Activated B cell treated with CpG ODN at 0.5 μM for 24 hours (primary cell): ENCODE results near the gene ADARB2. TPM values are rescaled to one million over a fixed set of nuclear protein-coding genes. Genes with fewer than 3 reads are reported as not detected.

Source experiments
- ATAC-seq: fragments of 200-7000 bp; cut with Tn5 transposase; one replicate; pipeline ENCODE4 v1.10.0; 2021; ENCODE audit warnings: low read depth, mild to moderate bottlenecking, moderate library complexity
- CTCF ChIA-PET: fragments of 350-600 bp; sonication (Branson Sonifier 250); formaldehyde crosslinking; loops from one replicate; lab custom pipeline; 2021; ENCODE audit warnings: antibody characterized with exemption; lab: Charles Lee
- POLR2A ChIA-PET: fragments of 350-600 bp; sonication (Branson Sonifier 250); formaldehyde crosslinking; loops from one replicate; lab custom pipeline; 2021; ENCODE audit warnings: antibody characterized with exemption; lab: Charles Lee
- DNase-seq: peaks from one replicate; pipeline ENCODE4 v3.0.0; 2022
- H3K27ac Mint-ChIP-seq: one replicate; pipeline ENCODE4 v1.8.0; 2020; ENCODE audit warnings: mixed read lengths
- H3K27me3 Mint-ChIP-seq: one replicate; pipeline ENCODE4 v1.8.0; 2021; ENCODE audit warnings: mixed read lengths
- H3K36me3 Mint-ChIP-seq: one replicate; pipeline ENCODE4 v1.8.0; 2021; ENCODE audit warnings: low read depth, mixed read lengths
- H3K4me1 Mint-ChIP-seq: one replicate; pipeline ENCODE4 v1.8.0; 2021; ENCODE audit warnings: mixed read lengths
- H3K4me3 Mint-ChIP-seq: one replicate; pipeline ENCODE4 v1.8.0; 2020; ENCODE audit warnings: mild to moderate bottlenecking, mixed read lengths
- H3K9me3 Mint-ChIP-seq: one replicate; pipeline ENCODE4 v1.8.0; 2020; ENCODE audit warnings: mixed read lengths
- CTCF ChIP-seq: fragments of 200-600 bp; IDR thresholded peaks from one replicate; pipeline ENCODE4 v1.8.0; 2022; ENCODE audit warnings: antibody characterized with exemption, mild to moderate bottlenecking
- intact Hi-C: fragments of 100-400 bp; cut with micrococcal nuclease; formaldehyde crosslinking; loops from one replicate; pipeline ENCODE4 v1.15.1; 2024
- total RNA-seq: library from RNA; stranded (reverse); gene quantifications from 2 replicates; pipeline ENCODE4 v1.2.3, GENCODE V29; 2022

The ADARB2 gene
- total RNA-seq, 1 donor from 2014 or later = 0.11 TPM

- H3K27me3 Mint-ChIP-seq = no peaks in the 10 kb centered on the region
- ChIA-PET POLR2A (no interaction called here), CTCF (no interaction called here)
- intact Hi-C loops = no loop called here
- H3K27ac Mint-ChIP-seq = no peak overlapping the region
- H3K4me3 Mint-ChIP-seq = no peak overlapping the region
- DNase-seq (no peak), ATAC-seq (no peak)
- H3K4me1 Mint-ChIP-seq = peaks cover 47% of the 10 kb centered on the region
- no peaks in the 10 kb centered on the region for H3K9me3 Mint-ChIP-seq
- TF ChIP-seq CTCF = no peak
- no peaks in the 10 kb centered on the region for H3K36me3 Mint-ChIP-seq
Measured at GRCh38 chr10:1581189-1581588, 156.1 kb downstream of the ADARB2 start.

GRCh38 chr10:1579671-1580070 is 157.7 kb downstream of the ADARB2 start:
- TF ChIP-seq CTCF = no peak
- Mint-ChIP-seq H3K4me1 (peaks cover 61% of the 10 kb centered on the region), H3K27me3 (peaks cover 3% of the 10 kb centered on the region), H3K4me3 (no peak overlapping the region), H3K27ac (no peak overlapping the region), H3K36me3 (no peaks in the 10 kb centered on the region), H3K9me3 (no peaks in the 10 kb centered on the region)
- DNase-seq = no peak
- no peak for ATAC-seq
- ChIA-PET CTCF (no interaction called here), POLR2A (no interaction called here)
- intact Hi-C loops = no loop called here

GRCh38 chr10:1579141-1579491 is 158.2 kb downstream of the ADARB2 start:
- peaks cover 64% of the 10 kb centered on the region for H3K4me1 Mint-ChIP-seq
- TF ChIP-seq CTCF = no peak
- H3K27ac Mint-ChIP-seq = no peak overlapping the region
- ATAC-seq (no peak), DNase-seq (no peak)
- peaks cover 4% of the 10 kb centered on the region for H3K27me3 Mint-ChIP-seq
- intact Hi-C loops = no loop called here
- no peaks in the 10 kb centered on the region for H3K9me3 Mint-ChIP-seq
- H3K4me3 Mint-ChIP-seq = no peak overlapping the region
- ChIA-PET CTCF (no interaction called here), POLR2A (no interaction called here)
- no peaks in the 10 kb centered on the region for H3K36me3 Mint-ChIP-seq

- ATAC-seq = no peak
- H3K9me3 Mint-ChIP-seq = no peaks in the 10 kb centered on the region
- intact Hi-C loops = no loop called here
- TF ChIP-seq CTCF = no peak
- DNase-seq = no peak
- H3K27me3 Mint-ChIP-seq = peaks cover 5% of the 10 kb centered on the region
- no peaks in the 10 kb centered on the region for H3K36me3 Mint-ChIP-seq
- ChIA-PET CTCF (no interaction called here), POLR2A (no interaction called here)
- H3K4me3 Mint-ChIP-seq = no peak overlapping the region
- H3K27ac Mint-ChIP-seq = no peak overlapping the region
- H3K4me1 Mint-ChIP-seq = peaks cover 64% of the 10 kb centered on the region
Measured at GRCh38 chr10:1578392-1579140, 158.8 kb downstream of the ADARB2 start.

- no peaks in the 10 kb centered on the region for H3K36me3 Mint-ChIP-seq
- peaks cover 64% of the 10 kb centered on the region for H3K4me1 Mint-ChIP-seq
- DNase-seq (no peak), ATAC-seq (no peak)
- TF ChIP-seq CTCF = no peak
- no peaks in the 10 kb centered on the region for H3K9me3 Mint-ChIP-seq
- POLR2A ChIA-PET = no interaction called here
- no peak overlapping the region for H3K4me3 Mint-ChIP-seq
- intact Hi-C loops = loop anchor here (1.0 kb wide), 3 partner anchors 84 to 153 kb away; no protein-coding TSS in a partner anchor
- no peak overlapping the region for H3K27ac Mint-ChIP-seq
- peaks cover 5% of the 10 kb centered on the region for H3K27me3 Mint-ChIP-seq
- CTCF ChIA-PET = no interaction called here
Measured at GRCh38 chr10:1577945-1578344, 159.4 kb downstream of the ADARB2 start.
